PC-9 (cell line): Measurements from ENCODE around the gene HYAL1.

Experiments
- EZH2 ChIP-seq: fragments of 200-600 bp; sonication (generic); IDR thresholded peaks from 2 replicates; pipeline ENCODE4 v1.8.0; 2017; ENCODE audit warnings: antibody characterized with exemption, low read depth
- TF ChIP-seq, protein P1 (sequence below): fragments of 200-600 bp; sonication (generic); conservative IDR thresholded peaks from 2 replicates; pipeline ENCODE4 v1.6.1; 2017; ENCODE audit warnings: mixed run types, antibody characterized with exemption, mild to moderate bottlenecking, moderate library complexity

- TF ChIP-seq, protein P1, sequence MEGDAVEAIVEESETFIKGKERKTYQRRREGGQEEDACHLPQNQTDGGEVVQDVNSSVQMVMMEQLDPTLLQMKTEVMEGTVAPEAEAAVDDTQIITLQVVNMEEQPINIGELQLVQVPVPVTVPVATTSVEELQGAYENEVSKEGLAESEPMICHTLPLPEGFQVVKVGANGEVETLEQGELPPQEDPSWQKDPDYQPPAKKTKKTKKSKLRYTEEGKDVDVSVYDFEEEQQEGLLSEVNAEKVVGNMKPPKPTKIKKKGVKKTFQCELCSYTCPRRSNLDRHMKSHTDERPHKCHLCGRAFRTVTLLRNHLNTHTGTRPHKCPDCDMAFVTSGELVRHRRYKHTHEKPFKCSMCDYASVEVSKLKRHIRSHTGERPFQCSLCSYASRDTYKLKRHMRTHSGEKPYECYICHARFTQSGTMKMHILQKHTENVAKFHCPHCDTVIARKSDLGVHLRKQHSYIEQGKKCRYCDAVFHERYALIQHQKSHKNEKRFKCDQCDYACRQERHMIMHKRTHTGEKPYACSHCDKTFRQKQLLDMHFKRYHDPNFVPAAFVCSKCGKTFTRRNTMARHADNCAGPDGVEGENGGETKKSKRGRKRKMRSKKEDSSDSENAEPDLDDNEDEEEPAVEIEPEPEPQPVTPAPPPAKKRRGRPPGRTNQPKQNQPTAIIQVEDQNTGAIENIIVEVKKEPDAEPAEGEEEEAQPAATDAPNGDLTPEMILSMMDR = no peak
- TF ChIP-seq EZH2 = no peak
Measured at GRCh38 chr3:50299929-50300680, 3.3 kb downstream of the HYAL1 start.
